WTC11 (cell line): Measurements from ENCODE around the gene RPS24. TPM values are rescaled to one million over a fixed set of nuclear protein-coding genes. Genes with fewer than 3 reads are reported as not detected.
A peak's percentile ranks its signal among the peaks of the same experiment; 100 is the strongest.

ENCODE experiments used
- ATAC-seq: fragments of 200-7000 bp; cut with Tn5 transposase; 2 replicates; pipeline ENCODE4 v1.10.0; 2021; ENCODE audit warnings: mild to moderate bottlenecking, moderate library complexity
- CTCF ChIA-PET: fragments of 300-600 bp; sonication (Branson Sonifier 250); formaldehyde crosslinking; loops from one replicate; lab custom pipeline; 2021; ENCODE audit warnings: antibody characterized with exemption; lab: Charles Lee
- POLR2A ChIA-PET: fragments of 350-600 bp; sonication (Branson Sonifier 250); formaldehyde crosslinking; loops from one replicate; lab custom pipeline; 2021; ENCODE audit warnings: antibody characterized with exemption; lab: Charles Lee
- DNase-seq: peaks from one replicate; pipeline ENCODE4 v3.0.0; 2021; ENCODE audit warnings: low spot score
- H3K27ac Mint-ChIP-seq: 2 replicates; pipeline ENCODE4 v1.8.0; 2021; ENCODE audit warnings: mixed read lengths
- H3K27me3 Mint-ChIP-seq: 2 replicates; pipeline ENCODE4 v1.8.0; 2021; ENCODE audit warnings: low read depth, mild to moderate bottlenecking, moderate library complexity, mixed read lengths
- H3K36me3 Mint-ChIP-seq: 2 replicates; pipeline ENCODE4 v1.8.0; 2021; ENCODE audit warnings: mixed read lengths
- H3K4me1 Mint-ChIP-seq: 2 replicates; pipeline ENCODE4 v1.8.0; 2022; ENCODE audit warnings: mixed read lengths
- H3K4me3 Mint-ChIP-seq: 2 replicates; pipeline ENCODE4 v1.8.0; 2021; ENCODE audit warnings: mild to moderate bottlenecking, moderate library complexity, mixed read lengths
- H3K9me3 Mint-ChIP-seq: 2 replicates; pipeline ENCODE4 v1.8.0; 2021; ENCODE audit warnings: mixed read lengths
- AR ChIP-seq: fragments of 250-450 bp; sonication (Bioruptor Pico); IDR thresholded peaks from 2 replicates; pipeline ENCODE4 v1.9.0; 2021; ENCODE audit warnings: mild to moderate bottlenecking
- CBFB ChIP-seq: sonication (generic); formaldehyde crosslinking; IDR thresholded peaks from 2 replicates; pipeline ENCODE4 v1.8.1; 2022; ENCODE audit warnings: mild to moderate bottlenecking, low read depth, missing genetic modification reagents
- FOXP4 ChIP-seq: sonication (generic); formaldehyde crosslinking; IDR thresholded peaks from 2 replicates; pipeline ENCODE4 v1.8.0; 2022; ENCODE audit warnings: mild to moderate bottlenecking, missing genetic modification reagents
- JUN ChIP-seq: sonication (generic); formaldehyde crosslinking; IDR thresholded peaks from 2 replicates; pipeline ENCODE4 v1.8.0; 2023; ENCODE audit warnings: mild to moderate bottlenecking, missing genetic modification reagents
- TCF7 ChIP-seq: sonication (generic); formaldehyde crosslinking; IDR thresholded peaks from 2 replicates; pipeline ENCODE4 v1.8.0; 2022; ENCODE audit warnings: mild to moderate bottlenecking, low read depth, missing genetic modification reagents, moderate library complexity
- ZBTB21 ChIP-seq: sonication (generic); formaldehyde crosslinking; IDR thresholded peaks from 2 replicates; pipeline ENCODE4 v1.8.1; 2023; ENCODE audit warnings: mild to moderate bottlenecking, missing genetic modification reagents, borderline replicate concordance
- ZNF138 ChIP-seq: sonication (generic); formaldehyde crosslinking; conservative IDR thresholded peaks from 2 replicates; pipeline ENCODE4 v1.8.1; 2022; ENCODE audit warnings: mild to moderate bottlenecking, moderate library complexity, missing genetic modification reagents
- ZNF532 ChIP-seq: fragments of 250-450 bp; sonication (Bioruptor Pico); IDR thresholded peaks from 2 replicates; pipeline ENCODE4 v1.9.0; 2021; ENCODE audit warnings: mild to moderate bottlenecking, borderline replicate concordance
- ZSCAN18 ChIP-seq: fragments of 250-450 bp; sonication (Bioruptor Pico); IDR thresholded peaks from 2 replicates; pipeline ENCODE4 v2.1.2; 2022; ENCODE audit warnings: mild to moderate bottlenecking, moderate library complexity
- total RNA-seq: library from RNA; stranded (reverse); gene quantifications from 3 replicates; pipeline ENCODE4 v1.2.3, GENCODE V29; 2021

The RPS24 gene
- total RNA-seq, 1 experiment from 2014 or later = 1,819 TPM

- TF ChIP-seq ZSCAN18 (CRISPR knock-in tag) = no peak
These were observed 2.4 kb downstream of the RPS24 start (continued) for GRCh38 chr10:78035933-78036583.

GRCh38 chr10:78038105-78038504 lies 4.4 kb downstream of the RPS24 start:
- H3K4me3 Mint-ChIP-seq = peak overlapping the region; percentile 86
- H3K9me3 Mint-ChIP-seq = no peaks in the 10 kb centered on the region
- peaks cover 89% of the 10 kb centered on the region for H3K36me3 Mint-ChIP-seq

GRCh38 chr10:78038791-78039547 lies 5.3 kb downstream of the RPS24 start:
- peak overlapping the region; percentile 86 for H3K4me3 Mint-ChIP-seq
- ChIA-PET POLR2A (no interaction called here), CTCF (interaction anchor here (2.5 kb wide), 1 partner anchor 9 kb away, joined by 7 read pairs; the partner anchor contains the start of gene POLR3A)
- ATAC-seq (peak; percentile 16), DNase-seq (no peak)
- H3K36me3 Mint-ChIP-seq = peaks cover 91% of the 10 kb centered on the region
- peak overlapping the region; percentile 25 for H3K27ac Mint-ChIP-seq
- H3K9me3 Mint-ChIP-seq = no peaks in the 10 kb centered on the region
- peaks cover 89% of the 10 kb centered on the region for H3K4me1 Mint-ChIP-seq
- H3K27me3 Mint-ChIP-seq = no peaks in the 10 kb centered on the region
- TF ChIP-seq ZBTB21 (CRISPR knock-in tag) = no peak
- TF ChIP-seq ZNF532 = 0 out of 2 replicates have a peak, but pooled peaks have one; percentile 8

More at GRCh38 chr10:78038105-78038504, 4.4 kb downstream of the RPS24 start:
- TF ChIP-seq ZNF138 (CRISPR knock-in tag) (no peak), TCF7 (CRISPR knock-in tag) (no peak), FOXP4 (CRISPR knock-in tag) (no peak), JUN (CRISPR knock-in tag) (no peak), CBFB (no peak), AR (CRISPR knock-in tag) (no peak)
- H3K27ac Mint-ChIP-seq = peak overlapping the region; percentile 93
- H3K27me3 Mint-ChIP-seq = no peaks in the 10 kb centered on the region
- no peak for DNase-seq
- ChIA-PET POLR2A (no interaction called here), CTCF (no interaction called here)
- H3K4me1 Mint-ChIP-seq = peaks cover 81% of the 10 kb centered on the region
- ATAC-seq = no peak
